PC-9 (cell line): ENCODE data around the gene RPS6KA3. TPM values are rescaled to one million over a fixed set of nuclear protein-coding genes. Genes with fewer than 3 reads are reported as not detected.

ENCODE experiments used
- BruUV-seq: library from RNA; stranded (reverse); fragments of 400-500 nt; replicated peaks from 2 replicates; lab custom pipeline; 2021; lab: Mats Ljungman, UMichigan
- CTCF ChIA-PET: fragments of 300-600 bp; sonication (Branson Sonifier 250); formaldehyde crosslinking; loops from one replicate; lab custom pipeline; 2022; ENCODE audit warnings: antibody characterized with exemption; lab: Charles Lee
- POLR2A ChIA-PET: fragments of 300-600 bp; sonication (Branson Sonifier 250); formaldehyde crosslinking; loops from one replicate; lab custom pipeline; 2022; ENCODE audit warnings: antibody characterized with exemption; ENCODE audit not compliant: unreplicated experiment; lab: Charles Lee
- DNase-seq, 2 experiments: peaks; one replicate each; pipeline versions ENCODE4 v3.0.0 to v3.0.0-alpha.2; 2015 to 2022; ENCODE audit warnings: mixed read lengths in 1 of 2
- H2AFZ ChIP-seq: fragments of 200-600 bp; sonication (generic); 2 replicates; pipeline ENCODE4 v1.8.1; 2017; ENCODE audit warnings: antibody characterized with exemption
- H3F3A ChIP-seq: fragments of 200-600 bp; sonication (generic); 2 replicates; pipeline ENCODE4 v1.8.1; 2017; ENCODE audit warnings: antibody characterized with exemption, mild to moderate bottlenecking, low read depth; ENCODE audit not compliant: insufficient read depth
- H3K27ac ChIP-seq: fragments of 200-600 bp; sonication (generic); 2 replicates; pipeline ENCODE4 v1.6.1; 2016; ENCODE audit warnings: mixed run types
- H3K27me3 ChIP-seq: fragments of 200-600 bp; sonication (generic); 2 replicates; pipeline ENCODE4 v1.6.1; 2016; ENCODE audit warnings: low read depth, mixed run types; ENCODE audit not compliant: insufficient read depth
- H3K36me3 ChIP-seq: fragments of 200-600 bp; sonication (generic); 2 replicates; pipeline ENCODE4 v1.6.1; 2016; ENCODE audit warnings: low read depth, mixed run types
- H3K4me1 ChIP-seq: fragments of 200-600 bp; sonication (generic); replicated peaks from 2 replicates; pipeline ENCODE4 v1.6.1; 2016; ENCODE audit warnings: mixed run types; ENCODE audit not compliant: insufficient read depth
- H3K4me2 ChIP-seq: fragments of 200-600 bp; sonication (generic); 2 replicates; pipeline ENCODE4 v1.6.1; 2017; ENCODE audit warnings: mixed run types
- H3K4me3 ChIP-seq: fragments of 200-600 bp; sonication (generic); 2 replicates; pipeline ENCODE4 v1.6.1; 2016; ENCODE audit warnings: mixed run types
- H3K79me2 ChIP-seq: fragments of 200-600 bp; sonication (generic); 2 replicates; pipeline ENCODE4 v1.6.1; 2017; ENCODE audit warnings: low read depth, mixed run types
- H3K9me2 ChIP-seq: fragments of 200-600 bp; sonication (generic); 2 replicates; pipeline ENCODE4 v1.8.1; 2017; ENCODE audit warnings: mild to moderate bottlenecking; ENCODE audit not compliant: insufficient read depth
- H3K9me3 ChIP-seq: fragments of 200-600 bp; sonication (generic); 2 replicates; pipeline ENCODE4 v1.8.1; 2016; ENCODE audit warnings: low read depth; ENCODE audit not compliant: insufficient read depth
- H4K20me1 ChIP-seq: fragments of 200-600 bp; sonication (generic); 2 replicates; pipeline ENCODE4 v1.8.1; 2017; ENCODE audit not compliant: insufficient read depth
- CTCF ChIP-seq: fragments of 200-600 bp; sonication (generic); conservative IDR thresholded peaks from 2 replicates; pipeline ENCODE4 v1.6.1; 2017; ENCODE audit warnings: mixed run types, antibody characterized with exemption, mild to moderate bottlenecking, moderate library complexity
- EZH2 ChIP-seq: fragments of 200-600 bp; sonication (generic); IDR thresholded peaks from 2 replicates; pipeline ENCODE4 v1.8.0; 2017; ENCODE audit warnings: antibody characterized with exemption, low read depth
- intact Hi-C: fragments of 100-400 bp; cut with micrococcal nuclease; formaldehyde crosslinking; loops from one replicate; pipeline ENCODE4 v1.10.0; 2022; ENCODE audit not compliant: unreplicated experiment
- total RNA-seq: library from RNA; stranded (reverse); gene quantifications from 2 replicates; pipeline ENCODE4 v1.2.3, GENCODE V29; 2021

Gene RPS6KA3
- total RNA-seq, 1 experiment from 2014 or later = 51.4 TPM

- Histone ChIP-seq H3K36me3 (peaks cover 5% of the 10 kb centered on the region), H3F3A (no peaks in the 10 kb centered on the region; the same call in 1 of the 2 replicates), H3K4me1 (no peaks in the 10 kb centered on the region), H3K9me2 (no peaks in the 10 kb centered on the region), H3K27ac (no peak overlapping the region), H3K79me2 (no peaks in the 10 kb centered on the region), H4K20me1 (no peaks in the 10 kb centered on the region), H3K9me3 (no peaks in the 10 kb centered on the region), H3K4me2 (no peak overlapping the region), H2AFZ (no peak overlapping the region), H3K4me3 (no peak overlapping the region), H3K27me3 (no peaks in the 10 kb centered on the region)
- ChIA-PET POLR2A (no interaction called here), CTCF (no interaction called here)
- no peak for DNase-seq
- intact Hi-C loops = no loop called here
- no TSS peak for BruUV-seq
- no peak for TF ChIP-seq EZH2
Measured at GRCh38 chrX:20231598-20231997, 35.1 kb downstream of the RPS6KA3 start.

- Histone ChIP-seq H3K27ac (no peak overlapping the region), H3K9me2 (no peaks in the 10 kb centered on the region), H3F3A (no peaks in the 10 kb centered on the region), H3K36me3 (peaks cover 5% of the 10 kb centered on the region), H2AFZ (no peak overlapping the region), H4K20me1 (no peaks in the 10 kb centered on the region), H3K79me2 (no peaks in the 10 kb centered on the region), H3K9me3 (no peaks in the 10 kb centered on the region), H3K27me3 (no peaks in the 10 kb centered on the region), H3K4me2 (no peak overlapping the region), H3K4me3 (no peak overlapping the region), H3K4me1 (no peaks in the 10 kb centered on the region)
- intact Hi-C loops = no loop called here
- ChIA-PET POLR2A (no interaction called here), CTCF (no interaction called here)
- BruUV-seq = no TSS peak
- no peak for DNase-seq
- no peak for TF ChIP-seq CTCF
Measured at GRCh38 chrX:20230406-20230805, 36.3 kb downstream of the RPS6KA3 start.

- intact Hi-C loops = no loop called here
- Histone ChIP-seq H3F3A (no peaks in the 10 kb centered on the region), H3K27ac (no peak overlapping the region), H3K4me3 (no peak overlapping the region), H2AFZ (no peak overlapping the region), H3K4me1 (no peaks in the 10 kb centered on the region), H3K79me2 (no peaks in the 10 kb centered on the region), H3K4me2 (no peak overlapping the region), H3K36me3 (peaks cover 5% of the 10 kb centered on the region), H4K20me1 (no peaks in the 10 kb centered on the region; the same call in 1 of the 2 replicates), H3K27me3 (no peaks in the 10 kb centered on the region), H3K9me2 (no peaks in the 10 kb centered on the region), H3K9me3 (no peaks in the 10 kb centered on the region)
- DNase-seq = no peak
- TF ChIP-seq CTCF (no peak), EZH2 (no peak)
- ChIA-PET CTCF (no interaction called here), POLR2A (no interaction called here)
- BruUV-seq = no TSS peak
Measured at GRCh38 chrX:20229155-20229554, 37.6 kb downstream of the RPS6KA3 start.

GRCh38 chrX:20228245-20228644 is 38.5 kb downstream of the RPS6KA3 start:
- no peak overlapping the region for H3K4me2 ChIP-seq
- no TSS peak for BruUV-seq
- DNase-seq = no peak
- no peaks in the 10 kb centered on the region for H3K27me3 ChIP-seq
- ChIA-PET CTCF (interaction anchor here (0.6 kb wide), 1 partner anchor 15 kb away, joined by 3 read pairs; no protein-coding TSS in a partner anchor), POLR2A (no interaction called here)
- no peaks in the 10 kb centered on the region for H3F3A ChIP-seq
- no peaks in the 10 kb centered on the region; the same call in 1 of the 2 replicates for H4K20me1 ChIP-seq
- no peaks in the 10 kb centered on the region for H3K9me3 ChIP-seq
- no peak for TF ChIP-seq CTCF
- no peak for TF ChIP-seq EZH2
- no peaks in the 10 kb centered on the region for H3K79me2 ChIP-seq
- H3K36me3 ChIP-seq = no peaks in the 10 kb centered on the region; the same call in 1 of the 2 replicates
- no peaks in the 10 kb centered on the region for H3K9me2 ChIP-seq
- no peak overlapping the region for H2AFZ ChIP-seq
- intact Hi-C loops = no loop called here
- H3K4me1 ChIP-seq = no peaks in the 10 kb centered on the region
- H3K4me3 ChIP-seq = no peak overlapping the region
- no peak overlapping the region for H3K27ac ChIP-seq
